COLO668 (cell line): ENCODE results near the gene KRTAP10-4.
A peak's percentile ranks its signal among the peaks of the same experiment; 100 is the strongest.
"Not testable (repeated sequence)": the region's sequence is repeated elsewhere in the genome, so short reads cannot be mapped to it uniquely, and the experiment has no call there.

Experiments
- DNase-seq: peaks from one replicate; lab custom pipeline; 2025; ENCODE audit not compliant: unreplicated experiment; lab: John Stamatoyannopoulos, UW

The KRTAP10-4 gene

GRCh38 chr21:44578371-44579055 is 5.0 kb downstream of the KRTAP10-4 start:
- no peak for DNase-seq

- DNase-seq, result no peak
These were observed 5.7 kb downstream of the KRTAP10-4 start for GRCh38 chr21:44579056-44579832.

GRCh38 chr21:44579833-44580144 is 6.3 kb downstream of the KRTAP10-4 start:
- no peak for DNase-seq

- DNase-seq, result not testable (repeated sequence)
These were observed 6.8 kb downstream of the KRTAP10-4 start, which contains the start of gene KRTAP10-5 for GRCh38 chr21:44580231-44580821. Gene KRTAP10-5 (minus strand): TSS chr21:44580604. CDS start chr21:44580578, 26 bp downstream.

GRCh38 chr21:44581158-44581557 is 7.6 kb downstream of the KRTAP10-4 start:
- no peak for DNase-seq

- DNase-seq, result no peak
These were observed 8.5 kb downstream of the KRTAP10-4 start for GRCh38 chr21:44582055-44582454.

GRCh38 chr21:44583089-44583799 is 9.7 kb downstream of the KRTAP10-4 start:
- no peak for DNase-seq

- no peak for DNase-seq
These were observed 10.2 kb downstream of the KRTAP10-4 start for GRCh38 chr21:44583800-44584147.

- DNase-seq, result no peak
These were observed 12.4 kb downstream of the KRTAP10-4 start for GRCh38 chr21:44585892-44586291.

GRCh38 chr21:44589094-44589493 is 15.6 kb downstream of the KRTAP10-4 start:
- no peak for DNase-seq

GRCh38 chr21:44589586-44590305 is 16.2 kb downstream of the KRTAP10-4 start:
- DNase-seq, result no peak

- no peak for DNase-seq
These were observed 16.8 kb downstream of the KRTAP10-4 start for GRCh38 chr21:44590311-44590721.

- DNase-seq, result not testable (repeated sequence)
These were observed 17.6 kb downstream of the KRTAP10-4 start for GRCh38 chr21:44590897-44591800.

- not testable (repeated sequence) for DNase-seq
These were observed 18.2 kb downstream of the KRTAP10-4 start for GRCh38 chr21:44591801-44592130.

GRCh38 chr21:44592446-44593311 is 19.1 kb downstream of the KRTAP10-4 start, which contains the start of gene KRTAP10-6:
Gene KRTAP10-6 (minus strand): TSS chr21:44592505. CDS start chr21:44592484, 21 bp downstream.
- DNase-seq, result no peak

GRCh38 chr21:44593598-44594405 is 20.3 kb downstream of the KRTAP10-4 start:
- DNase-seq, result peak; percentile 60

GRCh38 chr21:44594406-44594916 is 20.9 kb downstream of the KRTAP10-4 start:
- DNase-seq, result no peak

- no peak for DNase-seq
These were observed 22.0 kb downstream of the KRTAP10-4 start for GRCh38 chr21:44595524-44595923.
